ENCODE measurements around the gene COBL. TPM values are rescaled to one million over a fixed set of nuclear protein-coding genes. Genes with fewer than 3 reads are reported as not detected.
A peak's percentile ranks its signal among the peaks of the same experiment; 100 is the strongest.

The COBL gene
- polyA plus RNA-seq, 1 donor (not counting 4 experiments of a cell fraction or from before 2014, with no cell fraction given): 4.5 TPM

DNA sequence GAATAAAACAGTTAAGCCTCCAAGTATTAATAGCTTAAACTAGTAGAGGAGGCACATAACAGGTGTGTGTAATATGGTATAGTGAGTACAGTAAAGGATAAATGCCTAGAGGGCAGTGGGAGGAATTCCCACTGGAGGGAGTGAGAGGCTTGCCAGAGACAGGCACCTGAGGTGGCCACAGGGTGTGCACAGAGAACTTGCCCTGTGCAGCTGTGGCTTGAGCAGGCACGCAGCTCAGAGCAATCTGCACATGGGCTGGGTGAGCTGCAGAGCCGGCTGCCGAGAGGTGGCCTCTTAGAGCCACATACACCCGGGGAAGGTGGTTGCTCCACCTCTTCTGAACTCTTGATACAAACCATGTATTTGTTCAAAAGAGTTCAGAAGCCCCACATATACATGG lies 237.1 kb downstream of the COBL start:
- no peak overlapping the region for H2AFZ ChIP-seq (ENCODE audit: control insufficient read depth, low read length)
- dilution Hi-C loops (cut with MboI; ENCODE audit: extremely low pct_ligation_motif_present, low sequenced_read_pairs): no loop called here
- H3K9ac ChIP-seq (ENCODE audit: control insufficient read depth, extremely low read depth, insufficient read depth, low read length): no peak overlapping the region
- no peak overlapping the region for H3K27ac ChIP-seq (ENCODE audit: control insufficient read depth, insufficient read depth, low read length)
- no peaks in the 10 kb centered on the region for H3K4me1 ChIP-seq (ENCODE audit: control insufficient read depth, extremely low read depth, insufficient read depth, low read length)
- no peak overlapping the region for H3K4me2 ChIP-seq (ENCODE audit: control insufficient read depth, extremely low read depth, insufficient read depth, low read depth, low read length)
- no peaks in the 10 kb centered on the region for H3K27me3 ChIP-seq (ENCODE audit: control insufficient read depth, extremely low read depth, insufficient read depth, low read length)
- no peaks in the 10 kb centered on the region for H4K20me1 ChIP-seq (ENCODE audit: control insufficient read depth, extremely low read depth, insufficient read depth, low read length)
- no peaks in the 10 kb centered on the region for H3K36me3 ChIP-seq (ENCODE audit: control insufficient read depth in 2 of 2, extremely low read depth in 1 of 2, insufficient read depth in 2 of 2, low read length in 2 of 2)
- no peak for DNase-seq (ENCODE audit: low read depth, low spot score)
- no peaks in the 10 kb centered on the region for H3K79me2 ChIP-seq (ENCODE audit: control insufficient read depth, insufficient read depth, low read length)
- no peaks in the 10 kb centered on the region for H3K9me3 ChIP-seq (ENCODE audit: control insufficient read depth, low read depth, low read length)
- FAIRE-seq: no peak
- no peaks in the 10 kb centered on the region for H3K9me1 ChIP-seq (ENCODE audit: control insufficient read depth, extremely low read depth, insufficient read depth, low read length)
- H3K4me3 ChIP-seq (ENCODE audit: control insufficient read depth in 2 of 3, extremely low read depth in 1 of 3, insufficient read depth in 2 of 3, low read depth in 1 of 3, low read length in 3 of 3): no peak overlapping the region
- TF ChIP-seq EZH2 (IDR thresholded peaks at IDR 0.05; ENCODE audit: low read length) (no peak), CTCF (optimal IDR thresholded peaks at IDR 0.05 in 1 of 3, IDR thresholded peaks at IDR 0.05 in 1 of 3, conservative IDR thresholded peaks at IDR 0.05 in 1 of 3; ENCODE audit: extremely low read depth in 1 of 3, insufficient read depth in 2 of 3, low read length in 3 of 3) (peak; percentile 17 to 50 (median 44))

DNA sequence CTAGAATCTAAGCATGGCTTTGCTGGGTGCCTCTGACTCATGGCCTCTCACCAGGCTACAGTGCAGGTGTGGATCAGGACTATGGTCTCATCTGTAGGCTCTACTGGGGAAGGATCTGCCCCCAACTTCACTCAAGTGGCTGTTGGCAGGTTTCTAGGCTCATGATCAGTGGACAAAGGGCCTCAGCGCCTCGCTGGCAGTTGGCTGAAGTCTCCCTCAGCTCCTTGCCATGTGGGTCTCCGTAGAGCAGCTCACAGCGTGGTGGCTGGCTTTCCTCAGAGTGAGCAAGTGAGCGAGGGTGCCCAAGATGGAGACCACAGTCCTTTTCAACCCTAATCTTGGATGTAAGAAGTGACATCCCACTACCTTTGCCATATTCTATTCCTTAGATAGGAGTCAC lies 238.0 kb downstream of the COBL start:
- DNase-seq (ENCODE audit: low read depth, low spot score): no peak
- no peaks in the 10 kb centered on the region for H3K4me1 ChIP-seq (ENCODE audit: control insufficient read depth, extremely low read depth, insufficient read depth, low read length)
- H3K9me1 ChIP-seq (ENCODE audit: control insufficient read depth, extremely low read depth, insufficient read depth, low read length): no peaks in the 10 kb centered on the region
- no peaks in the 10 kb centered on the region for H3K79me2 ChIP-seq (ENCODE audit: control insufficient read depth, insufficient read depth, low read length)
- no peaks in the 10 kb centered on the region for H3K9me3 ChIP-seq (ENCODE audit: control insufficient read depth, low read depth, low read length)
- H3K4me3 ChIP-seq (ENCODE audit: control insufficient read depth in 2 of 3, extremely low read depth in 1 of 3, insufficient read depth in 2 of 3, low read depth in 1 of 3, low read length in 3 of 3): no peak overlapping the region
- no peak overlapping the region for H3K27ac ChIP-seq (ENCODE audit: control insufficient read depth, insufficient read depth, low read length)
- TF ChIP-seq EZH2 (IDR thresholded peaks at IDR 0.05; ENCODE audit: low read length): no peak
- no peak for TF ChIP-seq CTCF (optimal IDR thresholded peaks at IDR 0.05 in 1 of 3, IDR thresholded peaks at IDR 0.05 in 1 of 3, conservative IDR thresholded peaks at IDR 0.05 in 1 of 3; ENCODE audit: extremely low read depth in 1 of 3, insufficient read depth in 2 of 3, low read length in 3 of 3)
- H2AFZ ChIP-seq (ENCODE audit: control insufficient read depth, low read length): no peak overlapping the region
- no peaks in the 10 kb centered on the region for H4K20me1 ChIP-seq (ENCODE audit: control insufficient read depth, extremely low read depth, insufficient read depth, low read length)
- no peak for FAIRE-seq
- H3K36me3 ChIP-seq (ENCODE audit: control insufficient read depth in 2 of 2, extremely low read depth in 1 of 2, insufficient read depth in 2 of 2, low read length in 2 of 2): no peaks in the 10 kb centered on the region
- no peak overlapping the region for H3K4me2 ChIP-seq (ENCODE audit: control insufficient read depth, extremely low read depth, insufficient read depth, low read depth, low read length)
- H3K9ac ChIP-seq (ENCODE audit: control insufficient read depth, extremely low read depth, insufficient read depth, low read length): no peak overlapping the region
- no peaks in the 10 kb centered on the region for H3K27me3 ChIP-seq (ENCODE audit: control insufficient read depth, extremely low read depth, insufficient read depth, low read length)
- dilution Hi-C loops (cut with MboI; ENCODE audit: extremely low pct_ligation_motif_present, low sequenced_read_pairs): no loop called here
